GM12878 (cell line): ENCODE results near the gene SPRY4. TPM values are rescaled to one million over a fixed set of nuclear protein-coding genes. Genes with fewer than 3 reads are reported as not detected.

Experiments
- ATAC-seq: fragments of 200-7000 bp; cut with Tn5 transposase; 3 replicates; pipeline ENCODE4 v1.9.1; 2020; ENCODE audit warnings: mild to moderate bottlenecking, moderate library complexity
- BruUV-seq: library from RNA; stranded (reverse); fragments of 400-500 nt; replicated peaks from 2 replicates; lab custom pipeline; 2021; lab: Mats Ljungman, UMichigan
- CTCF ChIA-PET: fragments of 300-600 bp; sonication (Branson Sonifier 250); formaldehyde crosslinking; extraction: SDS; loops from one replicate; lab custom pipeline; 2021; ENCODE audit warnings: inconsistent platforms; lab: Yijun Ruan, JAX
- POLR2A ChIA-PET: fragments of 350-600 bp; formaldehyde crosslinking; extraction: SDS; loops from one replicate; lab custom pipeline; 2021; ENCODE audit warnings: inconsistent platforms; lab: Charles Lee
- RAD21 ChIA-PET: fragments of 300-600 bp; sonication (Branson Sonifier 250); formaldehyde crosslinking; loops from one replicate; lab custom pipeline; 2023; ENCODE audit warnings: antibody characterized with exemption; ENCODE audit not compliant: unreplicated experiment; lab: Charles Lee
- SMC1A ChIA-PET: fragments of 300-600 bp; sonication (Branson Sonifier 250); formaldehyde crosslinking; loops from one replicate; lab custom pipeline; 2023; ENCODE audit not compliant: unreplicated experiment, uncharacterized antibody; lab: Charles Lee
- DNase-seq: peaks from one replicate; pipeline ENCODE4 v3.0.0-alpha.2; 2011; ENCODE audit warnings: low read depth, low spot score
- FAIRE-seq: peaks from 3 replicates; lab custom pipeline; 2011; peaks lifted over from hg19 to GRCh38; lab: Jason Lieb, UNC
- H2AFZ ChIP-seq: 2 replicates; pipeline ENCODE4 v1.6.0; 2011; ENCODE audit warnings: low read depth, low read length, control low read depth; ENCODE audit not compliant: control insufficient read depth
- H3K27ac ChIP-seq: 2 replicates; pipeline ENCODE4 v1.5.1; 2011; ENCODE audit warnings: control low read depth; ENCODE audit not compliant: control insufficient read depth, insufficient read depth
- H3K27me3 ChIP-seq, 2 experiments: replicated peaks in 1 of 2; 2 replicates each; pipeline versions ENCODE4 v1.6.0 to v1.6.1; 2011; ENCODE audit warnings: low read length in 1 of 2; ENCODE audit not compliant: control insufficient read depth in 2 of 2, insufficient read depth in 2 of 2
- H3K36me3 ChIP-seq, 2 experiments: 2 replicates each; pipeline ENCODE4 v1.5.1; 2011; ENCODE audit warnings: low read length in 1 of 2; ENCODE audit not compliant: control insufficient read depth in 2 of 2, insufficient read depth in 2 of 2
- H3K4me1 ChIP-seq: 2 replicates; pipeline ENCODE4 v1.6.1; 2011; ENCODE audit warnings: mild to moderate bottlenecking, low read length, moderate library complexity, mixed read lengths; ENCODE audit not compliant: control insufficient read depth, insufficient read depth
- H3K4me2 ChIP-seq: 2 replicates; pipeline ENCODE4 v1.6.0; 2011; ENCODE audit warnings: control low read depth; ENCODE audit not compliant: control insufficient read depth, insufficient read depth
- H3K4me3 ChIP-seq: fragments of 200-600 bp; sonication (generic); 2 replicates; pipeline ENCODE4 v1.5.1; 2016
- H3K79me2 ChIP-seq: 2 replicates; pipeline ENCODE4 v1.6.0; 2011; ENCODE audit warnings: low read length; ENCODE audit not compliant: control insufficient read depth, insufficient read depth
- H3K9ac ChIP-seq: 2 replicates; pipeline ENCODE4 v1.8.0; 2011; ENCODE audit warnings: low read length, control low read depth, mixed read lengths; ENCODE audit not compliant: control insufficient read depth, insufficient read depth
- H3K9me3 ChIP-seq: replicated peaks from 3 replicates; pipeline ENCODE4 v1.5.1; 2011; ENCODE audit warnings: mild to moderate bottlenecking, low read length; ENCODE audit not compliant: control insufficient read depth, insufficient read depth
- H4K20me1 ChIP-seq: 2 replicates; pipeline ENCODE4 v1.6.0; 2011; ENCODE audit not compliant: control insufficient read depth, insufficient read depth
- FOXK2 ChIP-seq: fragments of 450-650 bp; IDR thresholded peaks from 2 replicates; pipeline ENCODE4 v1.6.1; 2017; ENCODE audit warnings: mild to moderate bottlenecking, moderate library complexity
- HSF1 ChIP-seq: fragments of 150-350 bp; IDR thresholded peaks from 2 replicates; pipeline ENCODE4 v1.6.1; 2014; ENCODE audit warnings: mild to moderate bottlenecking, low read depth, low read length
- IKZF2 ChIP-seq, 2 experiments: fragments of 450-650 bp; IDR thresholded peaks; 2 replicates each; pipeline ENCODE4 v1.6.1; 2017; ENCODE audit warnings: mild to moderate bottlenecking in 2 of 2, moderate library complexity in 2 of 2
- KLF5 ChIP-seq: fragments of 450-650 bp; IDR thresholded peaks from 2 replicates; pipeline ENCODE4 v1.6.1; 2014; ENCODE audit warnings: mild to moderate bottlenecking; ENCODE audit not compliant: partially characterized antibody
- TAF1 ChIP-seq: IDR thresholded peaks from 2 replicates; pipeline ENCODE4 v1.6.1; 2011; ENCODE audit warnings: mild to moderate bottlenecking, low read depth, low read length, borderline replicate concordance
- TCF3 ChIP-seq: IDR thresholded peaks from 2 replicates; pipeline ENCODE4 v1.6.1; 2012; ENCODE audit warnings: low read depth, mild to moderate bottlenecking, low read length, borderline replicate concordance; ENCODE audit not compliant: insufficient read depth
- WGBS: methylation state at CpG from one replicate; pipeline ENCODE4 v1.1.6; 2016; ENCODE audit warnings: low lambda C conversion rate; ENCODE audit not compliant: insufficient replicate concordance, insufficient coverage; ENCODE audit errors: missing lambda C conversion rate; 5-methylcytosine and 5-hydroxymethylcytosine counted together
- in situ Hi-C: fragments of 300-500 bp; cut with MboI; formaldehyde crosslinking; loops from 9 replicates; pipeline ENCODE4 v1.14.3; 2018; ENCODE audit warnings: mixed read lengths
- intact Hi-C: fragments of 100-400 bp; cut with micrococcal nuclease; formaldehyde crosslinking; loops from one replicate; pipeline ENCODE4 v1.14.2; 2022; ENCODE audit not compliant: unreplicated experiment
- polyA plus RNA-seq, 11 experiments: library from polyadenylated mRNA; depleted of rRNA in 4 of 11; unstranded in 6 of 11; stranded (reverse) in 5 of 11; fragments of >200 nt; fragmentation: Nextera tagmentation in 4 of 11; fragmentation: Illumina TruSeq in 1 of 11; extraction: Ambion mirVana in 4 of 11; extraction: Trizol in 1 of 11; gene quantifications; 1 replicate in 1 of 11; 2 replicates in 10 of 11; pipeline versions ENCODE4 v1.2.1 to v1.2.3, GENCODE V29; 2011 to 2016; ENCODE audit warnings: inconsistent platforms in 2 of 11, missing spikeins in 2 of 11, low read depth in 1 of 11
- total RNA-seq, 4 experiments: library from RNA; depleted of rRNA in 3 of 4; stranded (reverse); fragments of >200 nt in 3 of 4; fragmentation: Illumina TruSeq in 1 of 4; extraction: Trizol in 1 of 4; gene quantifications; 2 replicates each; pipeline versions ENCODE4 v1.2.1 to v1.2.3, GENCODE V29; 2013 to 2021

The SPRY4 gene
- total and polyA plus RNA-seq, 10 of the 15 experiments (the other 5 are each of a cell fraction or from before 2014, with no cell fraction given): 0.04 to 1.4 (median 0.18) TPM; not detected in 1

GRCh38 chr5:142342128-142342981 is 17.5 kb upstream of the SPRY4 start:
- Histone ChIP-seq H3K9ac (no peak overlapping the region), H4K20me1 (no peaks in the 10 kb centered on the region), H3K4me3 (no peak overlapping the region), H3K4me2 (no peak overlapping the region), H2AFZ (no peak overlapping the region), H3K4me1 (no peaks in the 10 kb centered on the region), H3K79me2 (no peaks in the 10 kb centered on the region), H3K36me3 (no peaks in the 10 kb centered on the region), H3K27me3 (no peaks in the 10 kb centered on the region), H3K9me3 (peaks cover 4% of the 10 kb centered on the region; the same call in 1 of the 3 replicates), H3K27ac (no peak overlapping the region)
- RAD21 ChIA-PET: no interaction called here
- WGBS: 31% methylated on average over 16 of the region's 16 CpGs
- FAIRE-seq (no peak), ATAC-seq (no peak), DNase-seq (no peak)
- POLR2A ChIA-PET: no interaction called here
- CTCF ChIA-PET: no interaction called here
- SMC1A ChIA-PET: interaction anchor here (1.2 kb wide), 1 partner anchor 15 kb away, joined by 3 read pairs; no protein-coding TSS in a partner anchor
- intact Hi-C loops (no loop called here), in situ Hi-C loops (no loop called here)
- no TSS peak for BruUV-seq
- TF ChIP-seq KLF5: no peak
- no peak for TF ChIP-seq TAF1
- no peak for TF ChIP-seq TCF3
- TF ChIP-seq FOXK2: no peak
- TF ChIP-seq HSF1: no peak
- TF ChIP-seq IKZF2 (IDR thresholded peaks at IDR 0.05): no peak
